ENCODE measurements around the gene CHRNA4.
"Not testable (repeated sequence)": the region's sequence is repeated elsewhere in the genome, so short reads cannot be mapped to it uniquely, and the experiment has no call there.

Gene CHRNA4

GRCh38 chr20:63348828-63349515 is 12.2 kb downstream of the CHRNA4 start:
- DNase-seq, result no peak

- no peak for DNase-seq
These were observed 13.0 kb downstream of the CHRNA4 start for GRCh38 chr20:63347950-63348827.

GRCh38 chr20:63347081-63347741 is 13.9 kb downstream of the CHRNA4 start:
- DNase-seq, result no peak

DNA sequence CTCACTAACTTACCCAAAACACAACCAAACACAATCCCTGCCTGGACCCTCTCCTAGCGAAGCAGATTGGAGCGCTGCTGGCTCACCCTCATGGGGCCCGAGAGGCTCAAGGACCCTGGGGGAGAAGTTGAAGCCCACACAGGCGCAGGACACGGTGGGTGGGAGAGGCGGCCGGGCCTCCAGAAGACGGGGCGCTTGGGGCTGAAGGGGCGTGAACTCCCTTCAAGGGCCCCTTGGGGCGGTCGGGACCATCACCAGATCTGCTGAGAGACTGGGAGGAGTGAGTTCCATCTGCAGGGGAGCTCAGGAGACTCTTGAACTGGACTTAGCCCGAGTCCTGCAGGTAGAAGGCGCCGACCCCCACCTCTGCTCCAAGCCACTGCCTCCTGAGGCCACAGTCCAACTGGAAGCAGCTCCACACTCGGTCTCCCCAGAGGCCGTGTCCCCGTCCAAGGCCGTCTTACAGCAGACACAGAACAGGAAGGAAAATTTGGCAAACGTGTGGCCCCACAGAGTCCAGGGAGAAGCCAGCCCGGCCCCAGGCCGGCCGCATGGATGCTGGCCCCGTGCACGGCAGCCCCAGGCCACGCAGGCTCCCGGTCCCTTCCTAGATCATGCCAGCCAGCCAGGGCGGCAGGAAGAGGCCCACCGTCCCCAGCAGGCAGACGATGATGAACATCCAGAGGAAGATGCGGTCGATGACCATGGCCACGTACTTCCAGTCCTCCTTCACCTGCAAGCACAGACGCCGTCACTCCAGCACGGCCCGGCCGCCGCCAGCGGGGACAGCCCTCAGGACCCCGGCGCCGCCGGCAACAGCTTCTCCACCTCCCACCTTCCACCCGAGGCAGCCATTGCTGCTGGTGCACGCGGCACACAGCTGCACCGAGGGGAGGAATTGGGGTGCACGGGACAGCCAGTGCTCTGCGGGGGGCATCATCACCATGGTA is 14.7 kb downstream of the CHRNA4 start:
- DNase-seq, result no peak

DNA sequence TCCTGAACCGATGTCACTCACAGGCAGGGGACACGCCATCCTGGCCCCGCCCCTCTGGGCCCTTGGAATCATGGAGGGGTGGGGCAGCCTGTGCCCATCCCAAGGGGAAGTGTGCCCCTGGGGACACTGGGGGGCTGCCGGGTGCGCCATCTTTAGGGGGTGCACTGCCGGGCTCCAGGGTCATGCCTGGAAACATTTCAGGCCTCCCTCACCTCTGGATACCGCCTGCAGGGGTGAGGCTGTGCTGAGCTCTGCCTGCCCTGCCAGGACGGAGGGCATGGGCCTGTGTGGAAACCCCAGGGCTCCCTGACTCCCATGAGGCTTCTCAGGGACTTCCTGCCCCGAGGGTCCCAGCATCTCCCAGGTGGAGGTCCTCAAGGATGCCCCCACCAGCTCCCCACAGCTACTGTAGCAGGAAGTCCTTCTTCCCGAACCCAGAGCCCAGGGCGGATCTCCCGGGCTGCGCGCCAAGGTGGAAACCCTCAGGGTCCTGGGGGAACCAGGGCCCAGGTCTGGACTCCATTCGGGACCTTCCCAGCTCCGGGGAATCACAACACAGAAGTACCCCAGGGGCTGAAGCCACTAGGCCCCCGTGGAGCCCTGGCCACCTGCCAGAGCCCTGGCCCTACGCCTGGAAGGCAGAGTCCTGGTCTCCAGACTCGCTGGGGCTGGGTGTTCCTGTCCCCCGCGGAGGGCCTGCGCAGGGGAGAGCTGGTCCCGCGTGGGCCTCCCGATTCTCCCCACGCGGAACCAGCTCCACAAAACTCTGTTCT is 15.6 kb downstream of the CHRNA4 start:
- DNase-seq, result no peak

GRCh38 chr20:63344616-63345327 is 16.4 kb downstream of the CHRNA4 start:
- no peak for DNase-seq

- no peak for DNase-seq
These were observed 17.4 kb downstream of the CHRNA4 start for GRCh38 chr20:63343460-63344445.

- no peak for DNase-seq
These were observed 18.3 kb downstream of the CHRNA4 start for GRCh38 chr20:63342561-63343459.

- DNase-seq, result not testable (repeated sequence)
These were observed 20.9 kb downstream of the CHRNA4 start for GRCh38 chr20:63340158-63340688.

- DNase-seq, result not testable (repeated sequence)
These were observed 21.7 kb downstream of the CHRNA4 start for GRCh38 chr20:63339154-63340094.

DNA sequence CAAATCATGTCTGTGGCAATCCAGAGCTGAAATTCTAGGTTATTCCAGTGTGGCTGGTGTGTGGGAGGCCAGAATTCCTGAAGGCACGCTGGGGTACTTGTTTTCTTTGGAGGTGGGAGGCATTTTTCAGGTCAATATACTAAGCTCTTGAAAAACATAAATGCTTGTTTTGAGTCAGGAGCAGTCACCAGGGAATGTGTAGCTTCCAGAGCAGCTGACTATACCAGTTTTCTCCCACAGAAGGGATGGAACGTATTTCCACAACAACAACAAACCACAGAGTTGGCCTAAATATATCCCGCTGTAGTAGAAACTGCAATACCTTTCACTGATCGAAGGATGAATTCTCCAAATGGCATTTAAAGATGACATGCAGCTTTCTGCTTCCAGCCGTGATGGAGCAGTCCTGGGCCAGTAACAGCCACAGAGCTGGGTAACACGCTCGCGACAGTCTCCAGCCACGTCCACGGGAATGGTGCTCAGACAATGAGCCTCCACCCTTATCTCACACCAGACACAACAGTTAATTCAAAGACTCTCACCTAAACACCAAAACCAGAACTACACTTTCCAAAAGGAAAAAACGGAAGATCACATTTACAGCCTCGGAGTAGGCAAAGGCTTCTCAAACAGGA is 23.2 kb downstream of the CHRNA4 start:
- no peak for DNase-seq

DNA sequence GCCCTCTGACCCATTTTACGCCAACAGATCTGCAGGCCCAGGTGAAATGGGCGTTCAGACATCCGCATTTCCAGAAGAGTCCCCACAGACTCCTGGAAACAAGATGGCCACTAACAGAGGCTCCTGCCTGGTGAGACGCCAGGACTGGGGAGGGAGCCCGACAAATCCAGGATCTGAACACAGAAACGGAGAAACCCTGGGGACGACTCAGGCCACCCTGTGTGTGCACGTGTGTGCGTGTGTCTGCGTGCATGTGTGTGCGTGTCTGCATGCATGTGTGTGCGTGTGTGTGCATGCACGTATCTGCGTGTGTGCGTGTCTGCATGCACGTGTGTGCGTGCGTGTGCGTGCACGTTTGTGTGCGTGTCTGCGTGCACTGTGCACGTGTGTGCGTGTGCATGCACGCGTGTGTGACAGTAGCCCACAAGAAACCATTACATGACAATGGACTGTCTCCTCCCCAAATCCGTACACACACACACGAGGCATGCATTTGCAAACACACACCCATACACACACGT is 24.9 kb downstream of the CHRNA4 start:
- DNase-seq, result no peak

- DNase-seq, result no peak
These were observed 25.4 kb downstream of the CHRNA4 start for GRCh38 chr20:63335711-63336110.

GRCh38 chr20:63335060-63335459 is 26.1 kb downstream of the CHRNA4 start:
- DNase-seq, result not testable (repeated sequence)

DNA sequence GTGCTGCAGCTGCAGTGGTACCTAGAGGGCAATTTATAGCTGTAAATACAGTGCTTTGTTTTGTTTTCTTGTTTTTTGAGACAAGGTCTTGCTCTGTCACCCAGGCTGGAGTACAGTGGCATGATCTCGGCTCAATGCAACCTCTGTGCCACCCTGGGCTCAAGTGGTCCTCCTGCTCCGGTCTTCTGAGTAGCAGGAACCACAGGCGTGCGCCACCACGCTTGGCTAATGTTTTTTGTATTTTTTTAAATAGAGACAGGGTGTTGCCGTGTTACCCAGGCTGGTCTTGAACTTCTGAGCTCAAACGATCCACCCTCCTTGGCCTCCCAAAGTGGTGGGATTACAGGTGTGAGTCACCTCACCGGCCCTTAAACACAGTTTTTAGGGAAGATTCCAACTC is 26.8 kb downstream of the CHRNA4 start:
- no peak for DNase-seq

GRCh38 chr20:63333241-63333836 is 27.8 kb downstream of the CHRNA4 start:
- no peak for DNase-seq
